HCT116 (cell line): ENCODE data around the gene TBCD. TPM values are rescaled to one million over a fixed set of nuclear protein-coding genes. Genes with fewer than 3 reads are reported as not detected.

Source experiments
- ATAC-seq: fragments of 200-7000 bp; cut with Tn5 transposase; 2 replicates; pipeline ENCODE4 v1.9.1; 2020; ENCODE audit warnings: mild to moderate bottlenecking, moderate library complexity
- BruUV-seq: library from RNA; stranded (reverse); fragments of 400-500 nt; replicated peaks from 2 replicates; lab custom pipeline; 2021; lab: Mats Ljungman, UMichigan
- CTCF ChIA-PET: fragments of 300-600 bp; sonication (Branson Sonifier 250); formaldehyde crosslinking; loops from one replicate; lab custom pipeline; 2021; ENCODE audit warnings: antibody characterized with exemption; lab: Charles Lee
- POLR2A ChIA-PET: fragments of 300-600, 350-600 bp; sonication (Branson Sonifier 250); formaldehyde crosslinking; loops from one replicate; lab custom pipeline; 2021; ENCODE audit warnings: antibody characterized with exemption; lab: Charles Lee
- RAD21 ChIA-PET, 2 experiments: fragments of 300-600 bp; sonication (Branson Sonifier 250); formaldehyde crosslinking; loops; one replicate each; lab custom pipeline; 2023; ENCODE audit warnings: low total read pairs in 2 of 2; ENCODE audit not compliant: uncharacterized antibody in 2 of 2, unreplicated experiment in 2 of 2, low non-redundant PET in 1 of 2; lab: Charles Lee
- DNase-seq: peaks from one replicate; pipeline ENCODE4 v3.0.0-alpha.2; 2010; ENCODE audit warnings: low read depth, low spot score
- H2AFZ ChIP-seq: fragments of 200-600 bp; shearing (Covaris generic), sonication (generic); 2 replicates; pipeline ENCODE4 v1.6.1; 2017; ENCODE audit warnings: low read depth, mixed run types, mixed read lengths, antibody characterized with exemption, low read length; ENCODE audit not compliant: poor library complexity, severe bottlenecking
- H3K27ac ChIP-seq: 2 replicates; pipeline ENCODE4 v1.5.1; 2012; ENCODE audit warnings: low read depth, low read length
- H3K27me3 ChIP-seq: fragments of 200-600 bp; sonication (generic); 2 replicates; pipeline ENCODE4 v1.6.1; 2016; ENCODE audit warnings: mixed run types, low read length, mixed read lengths; ENCODE audit not compliant: insufficient read depth
- H3K36me3 ChIP-seq, 2 experiments: fragments of 200-500 bp in 1 of 2; fragments of 200-600 bp in 1 of 2; sonication (Bioruptor generic) in 1 of 2; sonication (generic) in 1 of 2; 2 replicates each; pipeline versions ENCODE4 v1.5.1 to v1.6.1; 2014 to 2016; ENCODE audit warnings: low read length in 2 of 2, inconsistent platforms in 1 of 2, mixed read lengths in 1 of 2, mixed run types in 1 of 2; ENCODE audit not compliant: insufficient read depth in 2 of 2, control insufficient read depth in 1 of 2
- H3K4me1 ChIP-seq, 2 experiments: fragments of 200-600 bp in 1 of 2; sonication (generic) in 1 of 2; 2 replicates each; pipeline versions ENCODE4 v1.5.1 to v1.6.1; 2012 to 2017; ENCODE audit warnings: low read length in 2 of 2, inconsistent platforms in 1 of 2, mild to moderate bottlenecking in 1 of 2, mixed read lengths in 1 of 2, mixed run types in 1 of 2, moderate library complexity in 1 of 2; ENCODE audit not compliant: insufficient read depth in 2 of 2, control insufficient read depth in 1 of 2
- H3K4me2 ChIP-seq: fragments of 200-600 bp; sonication (generic); 2 replicates; pipeline ENCODE4 v1.6.1; 2017; ENCODE audit warnings: mixed run types, low read length, mixed read lengths
- H3K4me3 ChIP-seq, 2 experiments: fragments of 200-600 bp in 1 of 2; sonication (generic) in 1 of 2; replicated peaks in 1 of 2; 2 replicates each; pipeline ENCODE4 v1.5.1; 2011 to 2016; ENCODE audit warnings: low read length in 2 of 2, control low read depth in 1 of 2, low read depth in 1 of 2, mild to moderate bottlenecking in 1 of 2, mixed read lengths in 1 of 2, mixed run types in 1 of 2
- H3K79me2 ChIP-seq: fragments of 200-600 bp; sonication (generic); 2 replicates; pipeline ENCODE4 v1.6.1; 2017; ENCODE audit warnings: mild to moderate bottlenecking, mixed run types, low read length, moderate library complexity, mixed read lengths; ENCODE audit not compliant: insufficient read depth
- H3K9ac ChIP-seq: fragments of 200-600 bp; sonication (generic); 2 replicates; pipeline ENCODE4 v1.6.1; 2016; ENCODE audit warnings: low read length, mixed read lengths
- H3K9me2 ChIP-seq: fragments of 200-600 bp; sonication (generic), shearing (Covaris generic); 2 replicates; pipeline ENCODE4 v1.6.1; 2017; ENCODE audit warnings: mixed run types, mild to moderate bottlenecking, moderate library complexity; ENCODE audit not compliant: insufficient read depth
- H3K9me3 ChIP-seq, 2 experiments: fragments of 200-500 bp in 1 of 2; fragments of 200-600 bp in 1 of 2; sonication (Bioruptor generic) in 1 of 2; sonication (generic) in 1 of 2; 2 replicates each; pipeline ENCODE4 v1.6.1; 2014 to 2017; ENCODE audit warnings: low read length in 2 of 2, mixed read lengths in 2 of 2, inconsistent platforms in 1 of 2, low read depth in 1 of 2, mild to moderate bottlenecking in 1 of 2, mixed run types in 1 of 2, moderate library complexity in 1 of 2; ENCODE audit not compliant: control insufficient read depth in 1 of 2, insufficient read depth in 1 of 2
- H4K20me1 ChIP-seq: fragments of 200-600 bp; sonication (generic), shearing (Covaris generic); 2 replicates; pipeline ENCODE4 v1.6.1; 2017; ENCODE audit warnings: mixed run types, mild to moderate bottlenecking, moderate library complexity; ENCODE audit not compliant: insufficient read depth
- ATF3 ChIP-seq: IDR thresholded peaks from 2 replicates; pipeline ENCODE4 v1.6.1; 2012
- CBX3 ChIP-seq: IDR thresholded peaks from 2 replicates; pipeline ENCODE4 v1.6.1; 2012; ENCODE audit warnings: low read depth
- CTCF ChIP-seq, 3 experiments: fragments of 200-600 bp in 1 of 3; sonication (generic) in 1 of 3; IDR thresholded peaks in 2 of 3; conservative IDR thresholded peaks in 1 of 3; 2 replicates each; pipeline ENCODE4 v1.5.1; 2012 to 2017; ENCODE audit warnings: low read depth in 2 of 3, low read length in 2 of 3, antibody characterized with exemption in 1 of 3, borderline replicate concordance in 1 of 3, control low read depth in 1 of 3, mild to moderate bottlenecking in 1 of 3, mixed read lengths in 1 of 3, mixed run types in 1 of 3, moderate library complexity in 1 of 3; ENCODE audit not compliant: insufficient read depth in 1 of 3
- ELF1 ChIP-seq: IDR thresholded peaks from 2 replicates; pipeline ENCODE4 v1.6.1; 2012; ENCODE audit warnings: low read depth, borderline replicate concordance
- EZH2 ChIP-seq: fragments of 200-600 bp; sonication (generic); IDR thresholded peaks from 2 replicates; pipeline ENCODE4 v1.6.1; 2017; ENCODE audit warnings: antibody characterized with exemption, mixed run types
- POLR2A ChIP-seq: IDR thresholded peaks from 2 replicates; pipeline ENCODE4 v1.7.0; 2011; ENCODE audit warnings: borderline replicate concordance; ENCODE audit not compliant: insufficient read depth, insufficient read length; ENCODE audit errors: extremely low read depth
- POLR2AphosphoS5 ChIP-seq: IDR thresholded peaks from 2 replicates; pipeline ENCODE4 v1.6.1; 2011; ENCODE audit warnings: mild to moderate bottlenecking, low read depth, low read length, moderate library complexity
- RAD21 ChIP-seq: IDR thresholded peaks from 2 replicates; pipeline ENCODE4 v1.6.1; 2012; ENCODE audit warnings: low read depth, mild to moderate bottlenecking
- REST ChIP-seq: IDR thresholded peaks from 2 replicates; pipeline ENCODE4 v1.6.1; 2012; ENCODE audit warnings: low read depth
- SIN3A ChIP-seq: IDR thresholded peaks from 2 replicates; pipeline ENCODE4 v1.6.1; 2012; ENCODE audit warnings: low read depth
- SP1 ChIP-seq: IDR thresholded peaks from 2 replicates; pipeline ENCODE4 v1.6.1; 2012; ENCODE audit warnings: low read depth
- SRF ChIP-seq: IDR thresholded peaks from 2 replicates; pipeline ENCODE4 v1.6.1; 2012; ENCODE audit warnings: low read depth
- TCF7L2 ChIP-seq: IDR thresholded peaks from 2 replicates; pipeline ENCODE4 v1.7.0; 2011; ENCODE audit warnings: borderline replicate concordance, inconsistent platforms; ENCODE audit not compliant: insufficient read depth, insufficient read length; ENCODE audit errors: extremely low read depth
- YY1 ChIP-seq: IDR thresholded peaks from 2 replicates; pipeline ENCODE4 v1.6.1; 2011; ENCODE audit warnings: low read length, low read depth, moderate library complexity, mild to moderate bottlenecking; ENCODE audit not compliant: insufficient replicate concordance; ENCODE audit errors: extremely low read depth
- ZFX ChIP-seq: fragments of 450-650 bp; IDR thresholded peaks from 2 replicates; pipeline ENCODE4 v1.6.1; 2017
- ZNF274 ChIP-seq: fragments of 200-500 bp; sonication (Bioruptor generic); IDR thresholded peaks from 2 replicates; pipeline ENCODE4 v1.6.1; 2014; ENCODE audit warnings: mild to moderate bottlenecking, low read depth, low read length, inconsistent platforms
- intact Hi-C: fragments of 100-400 bp; cut with micrococcal nuclease; formaldehyde crosslinking; loops from 2 replicates; pipeline ENCODE4 v1.10.0; 2022
- total RNA-seq: library from RNA; stranded (reverse); gene quantifications from one replicate; pipeline ENCODE4 v1.2.1, GENCODE V29; 2021; ENCODE audit not compliant: unreplicated experiment

TBCD gene
- total RNA-seq, 1 experiment from 2014 or later: 152 TPM

- no peak for ATAC-seq
Observed at GRCh38 chr17:82891911-82892310, 140.0 kb downstream of the TBCD start.

GRCh38 chr17:82892899-82893565, 141.2 kb downstream of the TBCD start:
- RAD21 ChIA-PET: no interaction called here
- no peak for ATAC-seq
- no peak overlapping the region for H3K9ac ChIP-seq
- no peak overlapping the region for H3K27ac ChIP-seq
- CTCF ChIA-PET: no interaction called here
- H3K79me2 ChIP-seq: peaks cover 3% of the 10 kb centered on the region; the same call in 1 of the 2 replicates
- H3K4me1 ChIP-seq: peaks cover 20 to 21% of the 10 kb centered on the region in 2 experiments; a peak in 3 of 4 replicates
- no TSS peak for BruUV-seq
- H4K20me1 ChIP-seq: no peaks in the 10 kb centered on the region
- H3K9me2 ChIP-seq: no peaks in the 10 kb centered on the region
- no peak overlapping the region for H3K4me3 ChIP-seq
- intact Hi-C loops: no loop called here
- H3K36me3 ChIP-seq: peaks cover 0 to 5% of the 10 kb centered on the region in 2 experiments; a peak in 1 of 4 replicates
- H2AFZ ChIP-seq: no peak overlapping the region
- POLR2A ChIA-PET: no interaction called here
- H3K27me3 ChIP-seq: no peaks in the 10 kb centered on the region
- H3K9me3 ChIP-seq: no peaks in the 10 kb centered on the region
- H3K4me2 ChIP-seq: no peak overlapping the region
- no peak for DNase-seq
- TF ChIP-seq CBX3: no peak
- TF ChIP-seq SP1: no peak
- no peak for TF ChIP-seq EZH2
- no peak for TF ChIP-seq SRF
- no peak for TF ChIP-seq RAD21
- TF ChIP-seq POLR2A: no peak
- TF ChIP-seq ATF3: no peak
- no peak for TF ChIP-seq ZNF274
- TF ChIP-seq ELF1: no peak
- TF ChIP-seq CTCF (IDR thresholded peaks at IDR 0.05 in 2 of 3, conservative IDR thresholded peaks at IDR 0.05 in 1 of 3; ENCODE audit: borderline replicate concordance in 1 of 3, insufficient read depth in 1 of 3, low read depth in 2 of 3, low read length in 2 of 3): no peak
- TF ChIP-seq POLR2AphosphoS5: no peak
- TF ChIP-seq YY1: no peak
- no peak for TF ChIP-seq ZFX
- TF ChIP-seq REST: no peak

More at GRCh38 chr17:82891911-82892310, 140.0 kb downstream of the TBCD start:
- H3K9me3 ChIP-seq: no peaks in the 10 kb centered on the region
- no peak overlapping the region for H2AFZ ChIP-seq
- peaks cover 20 to 21% of the 10 kb centered on the region in 2 experiments; a peak in 3 of 4 replicates for H3K4me1 ChIP-seq
- no peaks in the 10 kb centered on the region for H4K20me1 ChIP-seq
- no peaks in the 10 kb centered on the region for H3K27me3 ChIP-seq
- BruUV-seq: no TSS peak
- H3K9ac ChIP-seq: no peak overlapping the region
- ChIA-PET POLR2A (no interaction called here), CTCF (no interaction called here), RAD21 (no interaction called here)
- intact Hi-C loops: no loop called here
- H3K79me2 ChIP-seq: peaks cover 8% of the 10 kb centered on the region; the same call in 1 of the 2 replicates
- H3K4me2 ChIP-seq: no peak overlapping the region
- no peak overlapping the region for H3K4me3 ChIP-seq
- TF ChIP-seq SP1 (no peak), TCF7L2 (no peak), SIN3A (no peak)
- DNase-seq: no peak
- no peaks in the 10 kb centered on the region for H3K9me2 ChIP-seq
- H3K36me3 ChIP-seq: peaks cover 0 to 5% of the 10 kb centered on the region in 2 experiments; a peak in 1 of 4 replicates
- H3K27ac ChIP-seq: no peak overlapping the region
